ENCODE data around the gene OR2B6. TPM values are rescaled to one million over a fixed set of nuclear protein-coding genes. Genes with fewer than 3 reads are reported as not detected.

The OR2B6 gene
- total RNA-seq, 1 donor from 2014 or later, result not detected

- H3K9me3 ChIP-seq (ENCODE audit: insufficient read depth, low read depth, low read length), result peaks cover 2% of the 10 kb centered on the region
- TF ChIP-seq CTCF (IDR thresholded peaks at IDR 0.05; ENCODE audit: insufficient read depth, low read depth, low read length) (no peak), EZH2 (IDR thresholded peaks at IDR 0.05; ENCODE audit: insufficient read depth, low read length) (no peak)
- H3K4me2 ChIP-seq (ENCODE audit: low read length), result no peak overlapping the region
- DNase-seq (ENCODE audit: low read depth) (no peak), FAIRE-seq (no peak)
- H3K79me2 ChIP-seq (ENCODE audit: insufficient read depth, low read length), result no peaks in the 10 kb centered on the region
- H3K4me1 ChIP-seq (ENCODE audit: insufficient read depth, low read length), result no peaks in the 10 kb centered on the region
- Mint-ChIP-seq H3K4me1 (ENCODE audit: low read depth, unreplicated experiment) (no peaks in the 10 kb centered on the region), H3K4me3 (ENCODE audit: unreplicated experiment) (no peak overlapping the region), H3K27ac (ENCODE audit: unreplicated experiment) (no peak overlapping the region), H3K27me3 (ENCODE audit: low read depth, unreplicated experiment) (no peaks in the 10 kb centered on the region), H3K36me3 (ENCODE audit: low read depth, unreplicated experiment) (no peaks in the 10 kb centered on the region), H3K9me3 (ENCODE audit: unreplicated experiment) (peaks cover 2% of the 10 kb centered on the region)
- H3K27ac ChIP-seq (ENCODE audit: low read depth, low read length), result no peak overlapping the region
- H3K9ac ChIP-seq (ENCODE audit: low read length), result no peak overlapping the region
- H2AFZ ChIP-seq (ENCODE audit: low read depth, low read length), result no peak overlapping the region
- H3K27me3 ChIP-seq (ENCODE audit: insufficient read depth, low read length), result no peaks in the 10 kb centered on the region
- no peaks in the 10 kb centered on the region for H3K36me3 ChIP-seq (ENCODE audit: insufficient read depth, low read length)
- H4K20me1 ChIP-seq (ENCODE audit: insufficient read depth, low read length), result no peaks in the 10 kb centered on the region
- no peak overlapping the region for H3K4me3 ChIP-seq (ENCODE audit: insufficient read depth, low read depth, low read length)
Observed at GRCh38 chr6:27970444-27970843, 13.4 kb downstream of the OR2B6 start.

- Mint-ChIP-seq H3K4me1 (ENCODE audit: low read depth, unreplicated experiment) (no peaks in the 10 kb centered on the region), H3K4me3 (ENCODE audit: unreplicated experiment) (no peak overlapping the region), H3K9me3 (ENCODE audit: unreplicated experiment) (no peaks in the 10 kb centered on the region), H3K27me3 (ENCODE audit: low read depth, unreplicated experiment) (no peaks in the 10 kb centered on the region), H3K27ac (ENCODE audit: unreplicated experiment) (no peak overlapping the region), H3K36me3 (ENCODE audit: low read depth, unreplicated experiment) (no peaks in the 10 kb centered on the region)
- no peak for TF ChIP-seq CTCF (IDR thresholded peaks at IDR 0.05; ENCODE audit: insufficient read depth, low read depth, low read length)
- TF ChIP-seq EZH2 (IDR thresholded peaks at IDR 0.05; ENCODE audit: insufficient read depth, low read length), result no peak
- FAIRE-seq (no peak), DNase-seq (ENCODE audit: low read depth) (no peak)
- no peak overlapping the region for H3K27ac ChIP-seq (ENCODE audit: low read depth, low read length)
- no peak overlapping the region for H2AFZ ChIP-seq (ENCODE audit: low read depth, low read length)
- no peaks in the 10 kb centered on the region for H3K36me3 ChIP-seq (ENCODE audit: insufficient read depth, low read length)
- no peak overlapping the region for H3K4me2 ChIP-seq (ENCODE audit: low read length)
- H3K4me1 ChIP-seq (ENCODE audit: insufficient read depth, low read length), result no peaks in the 10 kb centered on the region
- H3K4me3 ChIP-seq (ENCODE audit: insufficient read depth, low read depth, low read length), result no peak overlapping the region
- H3K9ac ChIP-seq (ENCODE audit: low read length), result no peak overlapping the region
- H3K9me3 ChIP-seq (ENCODE audit: insufficient read depth, low read depth, low read length), result peaks cover 2% of the 10 kb centered on the region
- H3K79me2 ChIP-seq (ENCODE audit: insufficient read depth, low read length), result no peaks in the 10 kb centered on the region
- no peaks in the 10 kb centered on the region for H3K27me3 ChIP-seq (ENCODE audit: insufficient read depth, low read length)
- H4K20me1 ChIP-seq (ENCODE audit: insufficient read depth, low read length), result no peaks in the 10 kb centered on the region
Observed at GRCh38 chr6:27972750-27973149, 15.7 kb downstream of the OR2B6 start.

DNA sequence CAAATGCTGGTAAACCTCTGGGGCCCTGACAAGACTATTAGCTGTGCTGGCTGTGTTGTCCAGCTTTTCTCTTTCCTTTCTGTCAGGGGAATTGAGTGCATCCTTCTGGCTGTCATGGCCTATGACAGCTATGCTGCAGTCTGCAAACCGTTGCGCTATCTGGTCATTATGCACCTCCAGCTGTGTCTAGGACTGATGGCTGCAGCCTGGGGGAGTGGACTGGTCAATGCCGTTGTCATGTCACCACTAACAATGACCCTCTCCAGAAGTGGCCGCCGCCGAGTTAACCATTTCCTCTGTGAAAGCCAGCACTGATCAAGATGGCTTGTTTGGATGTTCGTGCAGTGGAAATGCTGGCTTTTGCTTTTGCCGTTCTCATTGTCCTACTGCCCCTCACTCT is 20.3 kb downstream of the OR2B6 start:
- H3K27me3 ChIP-seq (ENCODE audit: insufficient read depth, low read length), result no peaks in the 10 kb centered on the region
- H3K4me3 ChIP-seq (ENCODE audit: insufficient read depth, low read depth, low read length), result no peak overlapping the region
- no peak for TF ChIP-seq CTCF (IDR thresholded peaks at IDR 0.05; ENCODE audit: insufficient read depth, low read depth, low read length)
- TF ChIP-seq EZH2 (IDR thresholded peaks at IDR 0.05; ENCODE audit: insufficient read depth, low read length), result no peak
- H3K9ac ChIP-seq (ENCODE audit: low read length), result no peak overlapping the region
- H4K20me1 ChIP-seq (ENCODE audit: insufficient read depth, low read length), result no peaks in the 10 kb centered on the region
- H2AFZ ChIP-seq (ENCODE audit: low read depth, low read length), result no peak overlapping the region
- no peak overlapping the region for H3K27ac Mint-ChIP-seq (ENCODE audit: unreplicated experiment)
- no peak overlapping the region for H3K4me3 Mint-ChIP-seq (ENCODE audit: unreplicated experiment)
- no peaks in the 10 kb centered on the region for H3K9me3 ChIP-seq (ENCODE audit: insufficient read depth, low read depth, low read length)
- H3K4me1 ChIP-seq (ENCODE audit: insufficient read depth, low read length), result no peaks in the 10 kb centered on the region
- H3K27me3 Mint-ChIP-seq (ENCODE audit: low read depth, unreplicated experiment), result no peaks in the 10 kb centered on the region
- no peak overlapping the region for H3K4me2 ChIP-seq (ENCODE audit: low read length)
- FAIRE-seq (no peak), DNase-seq (ENCODE audit: low read depth) (no peak)
- no peaks in the 10 kb centered on the region for H3K79me2 ChIP-seq (ENCODE audit: insufficient read depth, low read length)
- H3K36me3 ChIP-seq (ENCODE audit: insufficient read depth, low read length), result no peaks in the 10 kb centered on the region
- H3K27ac ChIP-seq (ENCODE audit: low read depth, low read length), result no peak overlapping the region
- H3K4me1 Mint-ChIP-seq (ENCODE audit: low read depth, unreplicated experiment), result no peaks in the 10 kb centered on the region
- H3K9me3 Mint-ChIP-seq (ENCODE audit: unreplicated experiment), result no peaks in the 10 kb centered on the region
- H3K36me3 Mint-ChIP-seq (ENCODE audit: low read depth, unreplicated experiment), result no peaks in the 10 kb centered on the region
